Loucy (cell line): ENCODE data around the gene SKAP2.

Experiments used
- H2AFZ ChIP-seq: fragments of 200-600 bp; sonication (generic); 2 replicates; pipeline ENCODE4 v1.6.0; 2016; ENCODE audit warnings: antibody characterized with exemption, mild to moderate bottlenecking, low read length, moderate library complexity
- H3F3A ChIP-seq: fragments of 200-600 bp; 2 replicates; pipeline ENCODE4 v1.6.0; 2016; ENCODE audit warnings: antibody characterized with exemption, low read depth, mild to moderate bottlenecking
- H3K27me3 ChIP-seq: fragments of 200-600 bp; sonication (generic); 2 replicates; pipeline ENCODE4 v1.6.1; 2014; ENCODE audit warnings: low read length, mild to moderate bottlenecking; ENCODE audit not compliant: insufficient read depth, poor library complexity, severe bottlenecking
- H3K36me3 ChIP-seq: fragments of 200-600 bp; sonication (generic); 2 replicates; pipeline ENCODE4 v1.6.1; 2016; ENCODE audit warnings: low read length; ENCODE audit not compliant: insufficient read depth
- H3K4me1 ChIP-seq: fragments of 200-600 bp; sonication (generic); 2 replicates; pipeline ENCODE4 v1.5.1; 2014; ENCODE audit warnings: low read length, mild to moderate bottlenecking; ENCODE audit not compliant: insufficient read depth, poor library complexity, severe bottlenecking
- H3K4me2 ChIP-seq: fragments of 200-600 bp; sonication (generic); 2 replicates; pipeline ENCODE4 v1.6.0; 2014; ENCODE audit warnings: antibody characterized with exemption, low read length, low read depth, mild to moderate bottlenecking; ENCODE audit not compliant: poor library complexity, severe bottlenecking
- H3K4me3 ChIP-seq: fragments of 200-600 bp; sonication (generic); 2 replicates; pipeline ENCODE4 v1.5.1; 2014; ENCODE audit warnings: low read length, mild to moderate bottlenecking, mixed read lengths; ENCODE audit not compliant: poor library complexity, severe bottlenecking
- H3K79me2 ChIP-seq: fragments of 200-600 bp; sonication (generic); 2 replicates; pipeline ENCODE4 v1.6.1; 2014; ENCODE audit warnings: low read length; ENCODE audit not compliant: insufficient read depth
- H3K9ac ChIP-seq: fragments of 200-600 bp; sonication (generic); 2 replicates; pipeline ENCODE4 v1.6.0; 2014; ENCODE audit warnings: mild to moderate bottlenecking, low read depth, low read length, moderate library complexity; ENCODE audit not compliant: poor library complexity, severe bottlenecking
- H3K9me2 ChIP-seq: fragments of 200-600 bp; sonication (generic); replicated peaks from 2 replicates; pipeline ENCODE4 v1.6.1; 2016; ENCODE audit warnings: low read depth, low read length, mixed read lengths
- H3K9me3 ChIP-seq: fragments of 200-600 bp; sonication (generic); 2 replicates; pipeline ENCODE4 v1.6.1; 2014; ENCODE audit warnings: mild to moderate bottlenecking, antibody characterized with exemption, low read length, low read depth; ENCODE audit not compliant: insufficient read depth
- H4K20me1 ChIP-seq: fragments of 200-600 bp; sonication (generic); 2 replicates; pipeline ENCODE4 v1.6.0; 2014; ENCODE audit warnings: antibody characterized with exemption, low read length, mild to moderate bottlenecking; ENCODE audit not compliant: insufficient read depth, poor library complexity, severe bottlenecking
- EZH2phosphoT487 ChIP-seq: fragments of 200-600 bp; IDR thresholded peaks from 2 replicates; pipeline ENCODE4 v1.6.1; 2018; ENCODE audit warnings: antibody characterized with exemption, mild to moderate bottlenecking, moderate library complexity, borderline replicate concordance
- TF ChIP-seq, protein P1 (sequence below): fragments of 200-600 bp; sonication (generic); conservative IDR thresholded peaks from 2 replicates; pipeline ENCODE4 v1.5.1; 2014; ENCODE audit warnings: mild to moderate bottlenecking, antibody characterized with exemption, low read length

The SKAP2 gene

DNA sequence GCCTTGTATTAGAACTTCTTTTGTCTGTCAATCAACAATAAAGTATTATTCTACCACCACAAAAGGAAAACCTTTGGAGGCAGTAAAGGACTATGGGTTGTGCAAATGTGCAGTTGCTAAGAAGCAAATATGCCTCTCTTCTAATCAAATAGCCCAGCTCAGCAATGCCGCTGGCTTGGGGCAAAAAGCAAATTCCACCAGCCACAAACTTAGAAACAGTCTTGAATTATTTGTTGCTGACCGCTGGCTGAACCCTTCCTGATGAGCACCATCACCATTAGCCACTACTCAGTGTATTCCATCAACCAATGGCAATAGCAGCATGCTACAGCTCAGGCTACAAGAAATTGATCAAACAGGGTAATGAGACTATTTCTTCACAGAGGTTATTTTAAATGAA, 51.0 kb downstream of the SKAP2 start:
- Histone ChIP-seq H2AFZ (no peak overlapping the region), H3K9ac (no peak overlapping the region), H3K27me3 (no peaks in the 10 kb centered on the region), H3K4me3 (no peak overlapping the region), H3K9me2 (no peaks in the 10 kb centered on the region), H3K36me3 (no peaks in the 10 kb centered on the region), H3K9me3 (no peaks in the 10 kb centered on the region), H3K79me2 (peaks cover 22% of the 10 kb centered on the region; the same call in 1 of the 2 replicates), H3F3A (no peaks in the 10 kb centered on the region), H3K4me2 (no peak overlapping the region), H3K4me1 (peaks cover 4% of the 10 kb centered on the region), H4K20me1 (no peaks in the 10 kb centered on the region)
- no peak for TF ChIP-seq EZH2phosphoT487
- TF ChIP-seq, protein P1, sequence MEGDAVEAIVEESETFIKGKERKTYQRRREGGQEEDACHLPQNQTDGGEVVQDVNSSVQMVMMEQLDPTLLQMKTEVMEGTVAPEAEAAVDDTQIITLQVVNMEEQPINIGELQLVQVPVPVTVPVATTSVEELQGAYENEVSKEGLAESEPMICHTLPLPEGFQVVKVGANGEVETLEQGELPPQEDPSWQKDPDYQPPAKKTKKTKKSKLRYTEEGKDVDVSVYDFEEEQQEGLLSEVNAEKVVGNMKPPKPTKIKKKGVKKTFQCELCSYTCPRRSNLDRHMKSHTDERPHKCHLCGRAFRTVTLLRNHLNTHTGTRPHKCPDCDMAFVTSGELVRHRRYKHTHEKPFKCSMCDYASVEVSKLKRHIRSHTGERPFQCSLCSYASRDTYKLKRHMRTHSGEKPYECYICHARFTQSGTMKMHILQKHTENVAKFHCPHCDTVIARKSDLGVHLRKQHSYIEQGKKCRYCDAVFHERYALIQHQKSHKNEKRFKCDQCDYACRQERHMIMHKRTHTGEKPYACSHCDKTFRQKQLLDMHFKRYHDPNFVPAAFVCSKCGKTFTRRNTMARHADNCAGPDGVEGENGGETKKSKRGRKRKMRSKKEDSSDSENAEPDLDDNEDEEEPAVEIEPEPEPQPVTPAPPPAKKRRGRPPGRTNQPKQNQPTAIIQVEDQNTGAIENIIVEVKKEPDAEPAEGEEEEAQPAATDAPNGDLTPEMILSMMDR = no peak

DNA sequence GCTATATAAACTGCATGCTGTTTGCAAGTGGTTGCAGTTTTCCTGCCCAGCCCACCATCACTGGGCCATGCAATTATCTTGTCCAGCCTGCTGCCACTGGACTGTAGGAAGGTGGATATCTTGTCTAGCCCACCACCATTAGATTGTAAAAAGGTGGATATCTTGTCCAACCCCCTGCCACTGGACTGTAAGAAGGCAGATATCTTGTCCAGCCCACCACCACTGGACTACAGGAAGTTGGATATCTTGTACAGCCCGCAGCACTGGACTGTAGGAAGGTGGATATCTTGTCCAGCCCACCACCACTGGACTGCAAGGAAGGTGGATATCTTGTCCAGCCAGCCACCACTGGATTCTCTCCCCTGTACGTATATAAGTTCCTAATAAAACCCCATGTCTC, 69.8 kb downstream of the SKAP2 start:
- Histone ChIP-seq H3K4me2 (no peak overlapping the region), H3K9me2 (no peaks in the 10 kb centered on the region), H3K4me1 (no peaks in the 10 kb centered on the region), H3F3A (no peaks in the 10 kb centered on the region), H4K20me1 (no peaks in the 10 kb centered on the region), H3K79me2 (no peaks in the 10 kb centered on the region), H2AFZ (no peak overlapping the region), H3K9me3 (no peaks in the 10 kb centered on the region), H3K36me3 (no peaks in the 10 kb centered on the region), H3K9ac (no peak overlapping the region), H3K27me3 (no peaks in the 10 kb centered on the region), H3K4me3 (no peak overlapping the region)
- TF ChIP-seq, protein P1 = no peak
- no peak for TF ChIP-seq EZH2phosphoT487

DNA sequence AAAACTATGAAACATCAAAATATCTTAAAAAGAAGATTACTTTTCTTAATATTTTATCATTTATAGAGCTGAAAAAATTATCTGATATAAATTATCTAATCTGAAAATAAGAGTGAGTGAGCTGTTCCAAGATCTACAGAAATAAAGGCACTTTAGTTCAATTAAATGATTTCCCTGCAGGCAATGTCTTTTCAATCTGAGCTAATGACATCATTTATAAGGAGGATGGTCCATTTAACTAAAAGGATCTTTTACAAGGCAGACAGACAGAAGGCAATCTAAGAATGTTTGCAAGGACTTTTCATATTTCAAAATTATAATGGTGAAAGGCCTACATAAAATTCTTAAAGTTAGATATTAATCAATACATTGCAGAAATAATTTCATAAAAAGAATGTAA, 71.8 kb downstream of the SKAP2 start:
- Histone ChIP-seq H3K4me3 (no peak overlapping the region), H3F3A (no peaks in the 10 kb centered on the region), H3K9me2 (no peaks in the 10 kb centered on the region), H3K9me3 (no peaks in the 10 kb centered on the region), H3K9ac (no peak overlapping the region), H3K79me2 (no peaks in the 10 kb centered on the region), H4K20me1 (no peaks in the 10 kb centered on the region), H3K36me3 (no peaks in the 10 kb centered on the region), H3K27me3 (no peaks in the 10 kb centered on the region), H3K4me2 (no peak overlapping the region), H2AFZ (no peak overlapping the region), H3K4me1 (no peaks in the 10 kb centered on the region)
- TF ChIP-seq EZH2phosphoT487 = no peak
- TF ChIP-seq, protein P1 = no peak
